Measurements from ENCODE around the gene METTL23.

DNA sequence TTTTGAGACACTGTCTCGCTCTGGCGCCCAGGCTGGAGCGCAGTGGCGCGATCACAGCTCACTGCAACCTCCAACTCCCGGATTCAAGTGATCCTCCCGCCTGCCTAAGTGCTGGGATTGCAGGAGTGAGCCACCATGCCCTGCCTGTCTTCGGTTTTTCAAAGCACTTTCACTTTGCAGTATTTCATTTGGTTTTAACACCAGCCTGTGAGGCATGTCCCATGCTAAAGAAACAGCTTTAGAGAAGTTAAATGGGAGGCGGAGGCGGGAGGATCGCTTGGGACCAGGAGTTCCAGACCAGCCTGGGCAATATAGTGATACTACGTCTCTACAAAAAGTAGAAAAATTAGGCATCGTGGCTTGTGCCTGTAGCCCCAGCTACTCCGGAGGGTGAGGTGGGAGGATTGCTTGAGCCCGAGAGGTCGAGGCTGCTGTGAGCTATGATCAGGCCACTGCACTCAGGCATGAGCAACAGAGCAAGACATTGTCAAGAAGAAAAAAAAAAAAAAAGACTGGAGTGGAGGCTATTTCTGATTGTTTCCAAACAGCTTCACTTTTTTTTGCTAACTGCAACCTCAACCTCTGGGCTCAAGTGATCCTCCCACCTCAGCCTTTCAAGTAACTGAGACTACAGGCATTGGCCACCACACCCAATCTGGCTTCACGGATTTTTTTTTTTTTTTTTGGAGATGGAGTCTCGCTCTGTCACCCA, 1.3 kb downstream of the METTL23 start:
- TF ChIP-seq POLR2A (IDR thresholded peaks at IDR 0.05) = no peak
- TF ChIP-seq, protein P1, sequence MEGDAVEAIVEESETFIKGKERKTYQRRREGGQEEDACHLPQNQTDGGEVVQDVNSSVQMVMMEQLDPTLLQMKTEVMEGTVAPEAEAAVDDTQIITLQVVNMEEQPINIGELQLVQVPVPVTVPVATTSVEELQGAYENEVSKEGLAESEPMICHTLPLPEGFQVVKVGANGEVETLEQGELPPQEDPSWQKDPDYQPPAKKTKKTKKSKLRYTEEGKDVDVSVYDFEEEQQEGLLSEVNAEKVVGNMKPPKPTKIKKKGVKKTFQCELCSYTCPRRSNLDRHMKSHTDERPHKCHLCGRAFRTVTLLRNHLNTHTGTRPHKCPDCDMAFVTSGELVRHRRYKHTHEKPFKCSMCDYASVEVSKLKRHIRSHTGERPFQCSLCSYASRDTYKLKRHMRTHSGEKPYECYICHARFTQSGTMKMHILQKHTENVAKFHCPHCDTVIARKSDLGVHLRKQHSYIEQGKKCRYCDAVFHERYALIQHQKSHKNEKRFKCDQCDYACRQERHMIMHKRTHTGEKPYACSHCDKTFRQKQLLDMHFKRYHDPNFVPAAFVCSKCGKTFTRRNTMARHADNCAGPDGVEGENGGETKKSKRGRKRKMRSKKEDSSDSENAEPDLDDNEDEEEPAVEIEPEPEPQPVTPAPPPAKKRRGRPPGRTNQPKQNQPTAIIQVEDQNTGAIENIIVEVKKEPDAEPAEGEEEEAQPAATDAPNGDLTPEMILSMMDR (IDR thresholded peaks at IDR 0.05) = no peak
